ENCODE data around the gene PDGFRB.

The PDGFRB gene

GRCh38 chr5:150126921-150127265 is 28.8 kb downstream of the PDGFRB start:
- DNase-seq, result no peak

- no peak for DNase-seq
These were observed 29.3 kb downstream of the PDGFRB start for GRCh38 chr5:150126199-150126920.

- DNase-seq, result no peak
These were observed 30.3 kb downstream of the PDGFRB start for GRCh38 chr5:150125334-150125733.

- DNase-seq, result no peak
These were observed 31.0 kb downstream of the PDGFRB start for GRCh38 chr5:150124596-150124995.

GRCh38 chr5:150124111-150124557 is 31.5 kb downstream of the PDGFRB start:
- DNase-seq, result no peak

- DNase-seq, result no peak
These were observed 32.1 kb downstream of the PDGFRB start for GRCh38 chr5:150123542-150123941.

- DNase-seq, result no peak
These were observed 32.8 kb downstream of the PDGFRB start for GRCh38 chr5:150122536-150123481.

GRCh38 chr5:150122158-150122510 is 33.5 kb downstream of the PDGFRB start:
- peak; percentile 6 for DNase-seq

GRCh38 chr5:150121448-150122157 is 34.0 kb downstream of the PDGFRB start:
- no peak for DNase-seq

GRCh38 chr5:150120617-150121447 is 34.8 kb downstream of the PDGFRB start:
- DNase-seq, result no peak

- DNase-seq, result no peak
These were observed 35.6 kb downstream of the PDGFRB start for GRCh38 chr5:150120062-150120441.

- DNase-seq, result no peak
These were observed 36.1 kb downstream of the PDGFRB start for GRCh38 chr5:150119421-150120061.

GRCh38 chr5:150118561-150119229 is 37.0 kb downstream of the PDGFRB start:
- DNase-seq, result no peak

GRCh38 chr5:150117945-150118560 is 37.6 kb downstream of the PDGFRB start:
- DNase-seq, result no peak

GRCh38 chr5:150116667-150117400 is 38.8 kb downstream of the PDGFRB start:
- peak; percentile 72 for DNase-seq

- DNase-seq, result no peak
These were observed 40.8 kb downstream of the PDGFRB start for GRCh38 chr5:150114773-150115408.

- no peak for DNase-seq
These were observed 41.5 kb downstream of the PDGFRB start for GRCh38 chr5:150114102-150114641.

- no peak for DNase-seq
These were observed 42.4 kb downstream of the PDGFRB start for GRCh38 chr5:150113047-150113744.

Measured in NCI-H226 (cell line).